Articular chondrocyte of knee joint (primary cell): Measurements from ENCODE around the gene CPN1. TPM values are rescaled to one million over a fixed set of nuclear protein-coding genes. Genes with fewer than 3 reads are reported as not detected.

Source experiments
- total RNA-seq: library from RNA; depleted of rRNA; stranded (reverse); fragments of >200 nt; gene quantifications from 2 replicates; pipeline ENCODE4 v1.2.3, GENCODE V29; 2012

CPN1 gene
- total RNA-seq: not detected in 2 replicates

DNA sequence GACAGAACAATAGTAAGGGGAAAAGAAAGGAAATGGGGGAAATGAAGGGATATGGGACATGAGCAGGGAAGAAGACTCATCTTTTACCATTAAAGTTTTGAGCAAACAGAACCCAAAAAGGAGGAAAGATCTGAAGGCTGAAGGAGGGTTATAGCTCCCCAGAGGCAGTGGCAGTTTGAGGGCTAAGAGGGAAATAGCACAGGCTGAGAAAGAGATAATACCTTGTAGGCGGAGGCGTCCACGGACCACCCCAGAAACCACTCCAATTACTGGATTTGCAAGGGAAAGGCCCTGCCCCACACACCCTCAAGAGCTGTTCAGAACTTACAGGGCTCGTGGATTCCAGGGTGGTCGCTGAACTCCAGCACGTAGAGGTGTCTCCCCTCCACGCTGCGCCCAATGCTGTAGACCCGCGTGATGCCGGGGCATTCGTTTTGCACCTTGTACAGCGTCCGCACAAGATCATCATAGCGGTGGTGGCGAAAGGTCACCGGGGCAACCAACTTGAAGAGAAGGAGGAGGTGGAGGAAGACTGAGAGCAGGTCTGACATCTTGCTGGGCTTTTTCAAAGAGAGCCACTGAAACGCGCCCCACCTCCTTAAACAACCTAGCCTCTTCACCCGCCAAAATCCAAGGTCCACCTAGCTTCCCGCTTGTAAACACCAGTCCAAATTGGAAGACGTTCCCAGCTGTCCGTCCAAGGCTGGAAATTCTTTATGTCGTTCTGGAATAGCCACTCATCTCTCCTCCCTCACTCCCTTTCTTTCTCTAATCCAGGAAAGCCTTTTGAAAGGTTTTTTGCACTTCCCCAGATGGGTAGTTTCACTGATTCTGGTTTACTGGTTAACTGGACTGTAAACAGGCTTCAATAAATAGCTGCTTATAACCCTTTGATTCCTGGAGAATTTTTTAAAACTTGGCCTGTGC lies at the start of gene CPN1:
CPN1 (minus strand) TSS at position 795 of the 927 bp plus-strand sequence; CDS start at position 551, 244 bp downstream.

DNA sequence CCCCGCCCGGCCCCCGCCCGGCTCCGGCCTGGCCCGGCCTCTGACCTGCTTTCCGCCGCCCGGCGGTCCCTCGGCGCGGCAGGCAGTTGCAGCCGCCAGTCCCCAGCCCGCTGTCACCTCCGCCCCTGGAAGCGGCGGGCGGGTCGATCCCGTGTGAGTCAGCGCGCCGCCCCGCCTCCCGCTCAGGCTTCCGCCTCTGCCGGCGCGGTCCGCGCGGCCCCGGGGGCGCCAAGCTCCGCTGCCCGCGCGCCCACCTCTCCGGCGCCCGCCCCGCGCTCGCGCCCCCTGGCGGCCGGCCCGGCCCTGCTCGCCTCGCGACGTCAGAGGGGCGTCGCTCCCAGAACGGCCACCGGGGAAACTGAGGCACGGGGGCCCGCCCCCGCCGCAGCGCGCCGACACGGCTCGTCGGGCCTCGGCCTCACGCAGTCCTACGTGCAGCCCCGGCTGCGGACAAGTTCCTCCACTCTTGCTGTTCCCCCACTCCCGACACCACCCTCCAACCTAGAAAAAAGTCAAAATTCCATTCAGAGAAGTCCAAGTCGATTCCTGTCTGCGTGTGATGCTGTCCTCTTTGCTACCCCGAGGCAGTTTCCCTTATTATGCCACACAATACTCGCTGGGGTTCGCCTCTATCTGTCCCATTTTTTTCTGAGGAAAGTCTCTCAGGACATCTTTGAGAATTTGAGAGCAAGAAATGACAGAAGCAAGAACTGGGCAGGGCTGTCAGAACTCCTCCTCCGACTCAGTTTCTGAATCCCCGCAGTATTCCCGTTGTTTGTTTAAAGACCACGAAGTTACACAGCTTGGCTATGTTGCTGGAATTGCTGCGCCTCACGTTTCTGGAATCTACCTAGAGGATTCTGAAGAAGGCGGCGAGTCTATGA lies 71.6 kb downstream of the CPN1 start, which contains the start of gene DNMBP:
DNMBP (minus strand) TSS at position 155 of the 884 bp plus-strand sequence. CDS start 37,823 bp downstream, outside the sequence.

Other genes starting within 250 kb of the CPN1 start
- gene DNMBP, start 71.9 kb downstream of the CPN1 start, total RNA-seq: 17.2 and 21.1 TPM in 2 replicates
- gene ERLIN1, start 104.2 kb upstream of the CPN1 start, total RNA-seq: 60.5 and 61.4 TPM in 2 replicates
- 21.4 and 24.6 TPM in 2 replicates for gene CHUK, start 147.7 kb upstream of the CPN1 start, total RNA-seq
- gene CWF19L1, start 185.8 kb upstream of the CPN1 start, total RNA-seq: 21.8 and 33.3 TPM in 2 replicates
- gene BLOC1S2, start 204.8 kb upstream of the CPN1 start, total RNA-seq: 54.9 and 63.2 TPM in 2 replicates
- not detected in 2 replicates for gene PKD2L1, start 248.4 kb upstream of the CPN1 start, total RNA-seq